Body of pancreas (tissue), 4 donors: Measurements from ENCODE around the gene COL21A1. TPM values are rescaled to one million over a fixed set of nuclear protein-coding genes. Genes with fewer than 3 reads are reported as not detected.

Experiments used
- ATAC-seq: fragments of 150-250 bp; one replicate; pipeline ENCODE4 v1.9.1; 2016
- DNase-seq, 4 donors: peaks; one replicate each; pipeline ENCODE4 v3.0.0-alpha.2; 2019
- H3K27ac ChIP-seq, 4 donors: fragments of 200-600 bp; sonication (generic); 1 replicate in 3 of 4; 2 replicates in 1 of 4; pipeline versions ENCODE4 v1.5.1 to v1.6.1; 2016 to 2019; ENCODE audit warnings: mild to moderate bottlenecking in 1 of 4, mixed read lengths in 1 of 4, moderate library complexity in 1 of 4
- H3K27me3 ChIP-seq, 2 donors: fragments of 200-600 bp; sonication (generic); one replicate each; pipeline ENCODE4 v1.6.0; 2016; ENCODE audit warnings: mild to moderate bottlenecking in 1 of 2
- H3K36me3 ChIP-seq, 2 donors: fragments of 200-600 bp; sonication (generic); replicated peaks in 1 of 2; 2 replicates each; pipeline ENCODE4 v1.5.1; 2016; ENCODE audit warnings: low read depth in 2 of 2; ENCODE audit not compliant: insufficient read depth in 1 of 2
- H3K4me1 ChIP-seq: fragments of 200-600 bp; sonication (generic); one replicate; pipeline ENCODE4 v1.6.0; 2016
- H3K4me3 ChIP-seq, 2 donors: fragments of 200-600 bp; sonication (generic); 1 replicate in 1 of 2; 2 replicates in 1 of 2; pipeline ENCODE4 v1.5.1; 2016 to 2019
- H3K9me3 ChIP-seq, 3 donors: fragments of 200-600 bp; sonication (generic); 1 replicate in 2 of 3; 2 replicates in 1 of 3; pipeline ENCODE4 v1.5.1; 2016
- POLR2A ChIP-seq, 3 donors: fragments of 450-650 bp; IDR thresholded peaks; one replicate each; pipeline ENCODE4 v1.6.1; 2016; ENCODE audit warnings: antibody characterized with exemption in 3 of 3, mild to moderate bottlenecking in 2 of 3
- WGBS, 2 donors: methylation state at CpG; one replicate each; pipeline ENCODE4 v1.1.5; 2017; 5-methylcytosine and 5-hydroxymethylcytosine counted together
- intact Hi-C: fragments of 100-400 bp; cut with DNase I; formaldehyde crosslinking; loops from one replicate; pipeline ENCODE4 v1.15.1; 2023
- total RNA-seq, 2 donors: library from RNA; depleted of rRNA; stranded (reverse); fragments of >200 nt; gene quantifications; one replicate each; pipeline ENCODE4 v1.1.0, GENCODE V29; 2016
- TF ChIP-seq, protein P1 (sequence below), 7 experiments: fragments of 450-650 bp in 4 of 7; fragments of 200-600 bp in 3 of 7; sonication (generic) in 3 of 7; IDR thresholded peaks; one replicate each; pipeline ENCODE4 v1.5.1; 2016 to 2019; ENCODE audit warnings: antibody characterized with exemption in 7 of 7

The COL21A1 gene
- total RNA-seq, 2 donors from 2014 or later: 1.3 to 4.2 TPM

DNA sequence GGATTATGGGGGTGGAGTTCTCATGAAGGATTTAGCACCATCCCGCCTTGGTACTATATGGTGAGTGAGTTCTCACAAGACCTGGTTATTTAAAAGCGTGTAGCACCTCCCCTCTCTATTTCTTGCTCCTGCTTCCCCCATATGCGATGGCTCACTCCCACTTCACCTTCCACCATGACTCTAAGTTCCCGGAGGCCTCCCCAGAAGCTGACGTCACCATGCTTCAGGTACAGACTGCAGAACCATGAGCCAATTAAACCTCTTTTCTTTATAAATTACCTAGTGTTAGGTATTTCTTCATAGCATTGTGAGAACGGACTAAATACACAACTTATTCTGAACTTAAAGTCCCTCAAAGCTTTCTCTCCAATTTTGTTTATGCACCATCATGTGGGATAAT, 208.6 kb downstream of the COL21A1 start:
- 73 to 75% methylated on average over 6 of the region's 6 CpGs for WGBS, 2 donors
- no peak for TF ChIP-seq POLR2A (IDR thresholded peaks at IDR 0.05)
- TF ChIP-seq, protein P1, sequence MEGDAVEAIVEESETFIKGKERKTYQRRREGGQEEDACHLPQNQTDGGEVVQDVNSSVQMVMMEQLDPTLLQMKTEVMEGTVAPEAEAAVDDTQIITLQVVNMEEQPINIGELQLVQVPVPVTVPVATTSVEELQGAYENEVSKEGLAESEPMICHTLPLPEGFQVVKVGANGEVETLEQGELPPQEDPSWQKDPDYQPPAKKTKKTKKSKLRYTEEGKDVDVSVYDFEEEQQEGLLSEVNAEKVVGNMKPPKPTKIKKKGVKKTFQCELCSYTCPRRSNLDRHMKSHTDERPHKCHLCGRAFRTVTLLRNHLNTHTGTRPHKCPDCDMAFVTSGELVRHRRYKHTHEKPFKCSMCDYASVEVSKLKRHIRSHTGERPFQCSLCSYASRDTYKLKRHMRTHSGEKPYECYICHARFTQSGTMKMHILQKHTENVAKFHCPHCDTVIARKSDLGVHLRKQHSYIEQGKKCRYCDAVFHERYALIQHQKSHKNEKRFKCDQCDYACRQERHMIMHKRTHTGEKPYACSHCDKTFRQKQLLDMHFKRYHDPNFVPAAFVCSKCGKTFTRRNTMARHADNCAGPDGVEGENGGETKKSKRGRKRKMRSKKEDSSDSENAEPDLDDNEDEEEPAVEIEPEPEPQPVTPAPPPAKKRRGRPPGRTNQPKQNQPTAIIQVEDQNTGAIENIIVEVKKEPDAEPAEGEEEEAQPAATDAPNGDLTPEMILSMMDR (IDR thresholded peaks at IDR 0.05): no peak
- no peak for ATAC-seq
- Histone ChIP-seq H3K9me3 (no peaks in the 10 kb centered on the region), H3K27me3 (no peaks in the 10 kb centered on the region), H3K4me1 (no peaks in the 10 kb centered on the region), H3K27ac (no peak overlapping the region), H3K36me3 (no peaks in the 10 kb centered on the region), H3K4me3 (no peak overlapping the region)
- intact Hi-C loops: no loop called here
- DNase-seq: no peak

DNA sequence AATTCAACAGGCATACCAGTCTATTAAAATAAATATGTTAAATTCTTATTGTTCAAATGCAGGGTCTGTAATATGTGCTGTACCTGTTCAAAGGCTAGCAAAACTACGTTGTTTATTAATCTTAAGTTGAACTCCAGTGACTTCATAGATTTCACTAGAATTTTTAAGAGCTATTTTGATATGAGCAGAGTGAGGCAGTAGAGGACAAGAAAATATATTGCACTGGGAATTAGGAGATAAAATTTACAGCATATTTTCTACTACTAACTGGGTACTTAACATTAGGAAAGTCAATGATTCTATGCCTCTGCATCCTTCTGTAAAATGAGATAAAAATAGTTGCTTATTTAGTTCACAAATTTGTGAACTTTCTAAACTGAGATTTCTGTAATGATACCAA, 209.8 kb downstream of the COL21A1 start:
- Histone ChIP-seq H3K27ac (no peak overlapping the region), H3K4me1 (no peaks in the 10 kb centered on the region), H3K9me3 (no peaks in the 10 kb centered on the region), H3K36me3 (no peaks in the 10 kb centered on the region), H3K4me3 (no peak overlapping the region), H3K27me3 (no peaks in the 10 kb centered on the region)
- WGBS, 2 donors: 17 to 46% methylated on average over 1 of the region's 1 CpG
- no peak for TF ChIP-seq POLR2A (IDR thresholded peaks at IDR 0.05)
- TF ChIP-seq, protein P1 (IDR thresholded peaks at IDR 0.05): no peak
- ATAC-seq (no peak), DNase-seq (no peak)
- intact Hi-C loops: no loop called here

DNA sequence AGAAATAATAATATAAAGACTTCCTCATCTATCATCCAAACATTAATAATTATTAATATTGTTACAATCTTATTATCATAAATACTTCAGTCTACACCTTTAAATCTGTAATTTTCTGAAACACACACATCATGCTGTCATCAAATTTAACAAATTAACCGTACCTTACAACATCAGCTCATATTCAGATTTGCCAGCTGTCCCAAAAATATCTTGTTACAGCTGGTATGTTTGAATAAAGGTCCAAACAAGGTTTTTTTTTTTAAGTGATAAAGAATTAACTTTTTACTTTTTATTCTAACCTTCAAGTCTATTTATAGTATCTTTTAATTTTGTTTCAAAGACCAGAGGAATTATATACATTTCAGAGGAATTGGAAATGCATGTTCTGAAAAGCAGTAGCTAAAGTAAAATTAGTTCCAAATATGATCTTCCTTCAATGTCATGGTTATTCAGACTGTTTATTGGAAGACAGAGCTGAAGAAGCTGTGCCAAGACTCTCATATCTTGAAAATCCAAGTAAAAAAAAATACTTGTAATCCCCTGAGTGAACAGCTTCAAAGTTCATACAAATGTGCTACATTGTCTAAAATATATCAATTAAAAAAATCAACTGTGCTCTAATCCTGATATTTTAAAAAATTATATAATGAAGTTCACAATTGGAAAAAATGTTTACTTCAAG, 210.3 kb downstream of the COL21A1 start:
- Histone ChIP-seq H3K4me3 (no peak overlapping the region), H3K27ac (no peak overlapping the region), H3K36me3 (no peaks in the 10 kb centered on the region), H3K9me3 (no peaks in the 10 kb centered on the region), H3K4me1 (no peaks in the 10 kb centered on the region), H3K27me3 (no peaks in the 10 kb centered on the region)
- 15 to 44% methylated on average over 1 of the region's 1 CpG for WGBS, 2 donors
- DNase-seq: no peak
- TF ChIP-seq, protein P1 (IDR thresholded peaks at IDR 0.05): no peak
- no peak for TF ChIP-seq POLR2A (IDR thresholded peaks at IDR 0.05)
- intact Hi-C loops: no loop called here
- ATAC-seq: no peak

DNA sequence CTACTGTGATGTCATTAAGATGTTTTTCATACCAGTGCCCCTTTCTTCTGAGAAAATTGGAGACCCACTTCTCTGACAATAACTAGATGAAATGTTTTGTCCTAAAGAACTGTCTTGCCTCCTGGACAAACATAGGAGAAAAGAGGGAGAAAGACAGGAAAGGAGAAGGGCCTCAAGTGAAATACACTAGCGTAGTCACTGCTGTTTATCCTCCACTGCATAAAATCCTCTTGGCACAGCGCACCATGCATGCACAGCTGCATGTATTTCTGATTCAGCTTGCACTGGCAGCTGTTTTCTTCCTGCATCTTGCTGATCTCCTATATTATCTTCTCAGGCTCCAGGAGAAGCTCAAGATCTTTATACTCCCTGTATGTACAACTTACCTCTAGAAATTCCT, 214.0 kb downstream of the COL21A1 start:
- Histone ChIP-seq H3K9me3 (no peaks in the 10 kb centered on the region), H3K27ac (no peak overlapping the region), H3K4me3 (no peak overlapping the region), H3K27me3 (no peaks in the 10 kb centered on the region), H3K36me3 (no peaks in the 10 kb centered on the region), H3K4me1 (no peaks in the 10 kb centered on the region)
- ATAC-seq (no peak), DNase-seq (no peak)
- intact Hi-C loops: no loop called here
- WGBS, 2 donors: 75 to 92% methylated on average over 2 of the region's 2 CpGs
- TF ChIP-seq POLR2A (IDR thresholded peaks at IDR 0.05): no peak
- TF ChIP-seq, protein P1 (IDR thresholded peaks at IDR 0.05): no peak

DNA sequence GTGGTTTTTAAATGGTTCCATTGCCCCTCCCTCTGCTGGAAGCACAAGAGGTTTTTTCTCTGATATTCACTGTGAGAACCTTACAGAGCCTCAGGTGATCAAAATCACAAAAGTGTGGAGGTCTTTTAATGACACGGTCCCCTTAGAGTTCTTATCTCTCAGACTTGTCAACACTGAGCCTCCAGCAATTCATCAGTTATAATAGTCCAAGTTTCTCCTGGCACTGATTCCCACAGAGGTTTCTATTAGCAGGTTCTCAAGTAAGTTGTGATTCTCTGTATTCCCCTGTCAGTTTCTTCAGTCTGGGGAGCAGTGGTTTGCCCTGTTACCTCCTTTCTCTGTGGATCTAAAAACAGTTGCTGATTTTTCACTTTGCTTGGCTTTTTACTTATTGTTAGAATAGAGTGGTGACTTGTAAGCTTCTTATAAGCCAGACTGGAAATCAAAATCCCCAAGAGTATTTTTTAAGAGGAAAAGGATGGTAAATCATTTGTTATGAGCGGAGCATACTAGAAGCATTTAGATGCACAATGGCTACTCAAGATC, 214.6 kb downstream of the COL21A1 start:
- no peak overlapping the region for H3K4me3 ChIP-seq
- DNase-seq (no peak), ATAC-seq (no peak)
- no peak for TF ChIP-seq POLR2A (IDR thresholded peaks at IDR 0.05)
- TF ChIP-seq, protein P1 (IDR thresholded peaks at IDR 0.05): no peak
- no peaks in the 10 kb centered on the region for H3K27me3 ChIP-seq
- H3K4me1 ChIP-seq: no peaks in the 10 kb centered on the region
- no peaks in the 10 kb centered on the region for H3K9me3 ChIP-seq
- H3K27ac ChIP-seq: no peak overlapping the region
- no peaks in the 10 kb centered on the region for H3K36me3 ChIP-seq
- 43 to 46% methylated on average over 2 of the region's 2 CpGs for WGBS, 2 donors
- intact Hi-C loops: no loop called here
